ENCODE measurements around the gene ZBTB34. TPM values are rescaled to one million over a fixed set of nuclear protein-coding genes. Genes with fewer than 3 reads are reported as not detected.

ZBTB34 gene
- total and polyA plus RNA-seq, 9 of the 15 experiments (the other 6 are each of a cell fraction or from before 2014, with no cell fraction given): 2.7 to 15.6 (median 9.8) TPM

DNA sequence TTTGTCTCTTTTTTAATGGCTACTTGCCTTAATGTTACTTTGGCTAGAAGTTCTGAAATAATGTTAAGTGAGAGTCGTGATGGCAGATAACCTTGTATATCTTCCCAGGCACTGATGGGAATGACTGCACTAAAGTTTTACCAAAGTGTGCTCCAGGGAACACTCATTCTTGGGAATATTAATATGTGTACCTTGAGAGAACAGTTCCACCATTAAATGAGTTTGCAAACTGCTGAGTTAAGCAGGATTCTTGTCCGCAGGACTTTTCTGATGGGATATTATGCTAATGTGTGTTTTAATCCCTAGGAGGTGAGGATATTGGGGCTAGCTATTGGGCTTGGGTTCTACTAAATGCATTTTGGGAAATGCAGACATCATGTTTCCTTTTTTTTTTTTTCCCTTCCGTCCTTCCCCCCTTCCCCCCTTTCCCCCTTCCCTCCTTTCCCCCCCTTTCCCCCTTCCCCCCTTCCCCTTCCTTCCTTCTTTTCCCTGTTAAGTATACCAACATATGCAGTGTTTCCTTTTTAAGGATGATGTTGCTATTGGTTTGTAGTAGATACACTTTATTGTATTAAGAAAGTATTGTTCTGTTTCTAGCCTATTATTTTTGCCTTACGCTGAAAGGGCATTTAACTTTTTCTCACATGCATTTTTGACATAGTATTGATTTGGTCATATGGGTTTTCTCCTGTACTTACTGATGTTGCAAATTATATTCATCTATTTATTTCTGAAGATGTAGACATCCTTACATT lies 15.5 kb downstream of the ZBTB34 start:
- no peak overlapping the region for H3K4me2 ChIP-seq (ENCODE audit: insufficient read depth, low read length)
- TF ChIP-seq MAFF (IDR thresholded peaks at IDR 0.05; ENCODE audit: low read length): peak; percentile 61
- peak; percentile 87 for TF ChIP-seq HNRNPK (IDR thresholded peaks at IDR 0.05; ENCODE audit: low read depth, low read length, poor library complexity, severe bottlenecking)
- peak; percentile 77 for TF ChIP-seq ZNF316 (IDR thresholded peaks at IDR 0.05)
- TF ChIP-seq FUS (optimal IDR thresholded peaks at IDR 0.05; ENCODE audit: low read depth, low read length): no peak
- no peak for TF ChIP-seq KDM2B (CRISPR knock-in tag; IDR thresholded peaks at IDR 0.05)
- TF ChIP-seq MAFG (tag; conservative IDR thresholded peaks at IDR 0.05): 0 out of 2 replicates have a peak, but pooled peaks have one; percentile 36
- peak; percentile 50; the same call in 1 of the 2 replicates for TF ChIP-seq C11orf30 (IDR thresholded peaks at IDR 0.05; ENCODE audit: low read depth)
- TF ChIP-seq MAFK (IDR thresholded peaks at IDR 0.05; ENCODE audit: low read length): peak; percentile 51; the same call in 1 of the 2 replicates
- no peak overlapping the region for H2AFZ ChIP-seq (ENCODE audit: low read depth, low read length)
- BruUV-seq (replicated peaks): no TSS peak
- H3K4me3 ChIP-seq: no peak overlapping the region
- WGBS (ENCODE audit: insufficient coverage, low coverage, missing lambda C conversion rate): 39% methylated on average over 3 of the region's 4 CpGs
- POLR2A ChIA-PET: no interaction called here
- in situ Hi-C loops (cut with MboI): no loop called here
- no peaks in the 10 kb centered on the region; the same call in 1 of the 2 replicates for H4K20me1 ChIP-seq (replicated peaks; ENCODE audit: control insufficient read depth, insufficient read depth, low read length)
- intact Hi-C loops (cut with micrococcal nuclease): no loop called here
- DNase-seq (ENCODE audit: extremely low read depth in 1 of 4, low spot score in 3 of 4) (no peak), FAIRE-seq (peak; percentile 35), ATAC-seq (no peak)
- H3K9ac ChIP-seq (ENCODE audit: insufficient read depth in 1 of 2, low read depth in 2 of 2, low read length in 2 of 2): no peak overlapping the region
- peaks cover 3 to 7% of the 10 kb centered on the region in 2 experiments; a peak in 1 of 5 replicates for H3K4me1 ChIP-seq (replicated peaks in 1 of 2; ENCODE audit: control insufficient read depth in 2 of 2, insufficient read depth in 2 of 2, low read length in 2 of 2)
- CTCF ChIA-PET (ENCODE audit: low intra/inter-chr PET ratio): no interaction called here
- peaks cover 24% of the 10 kb centered on the region; the same call in 2 of the 3 replicates for H3K79me2 ChIP-seq (ENCODE audit: control insufficient read depth, insufficient read depth, low read length)
- no peaks in the 10 kb centered on the region for H3K9me3 ChIP-seq (replicated peaks; ENCODE audit: control insufficient read depth, insufficient read depth, low read depth, low read length)
- no peak overlapping the region for H3K27ac ChIP-seq (ENCODE audit: extremely low read depth, low read depth, low read length)
- H3K36me3 ChIP-seq (ENCODE audit: control insufficient read depth, insufficient read depth, low read length): peaks cover 23% of the 10 kb centered on the region
- H3K27me3 ChIP-seq (ENCODE audit: control insufficient read depth in 2 of 2, insufficient read depth in 2 of 2, low read length in 2 of 2): no peaks in the 10 kb centered on the region
- no peaks in the 10 kb centered on the region for H3K9me1 ChIP-seq (ENCODE audit: control insufficient read depth, insufficient read depth, low read length)

All from K562 (cell line).